Thoracic aorta (tissue), 2 donors: ENCODE measurements around the gene ZNF12. TPM values are rescaled to one million over a fixed set of nuclear protein-coding genes. Genes with fewer than 3 reads are reported as not detected.

Experiments used
- ATAC-seq: fragments of 150-250 bp; one replicate; pipeline ENCODE4 v1.8.0; 2017; ENCODE audit warnings: low read depth; ENCODE audit not compliant: insufficient number of reproducible peaks, low FRiP score
- DNase-seq: peaks from one replicate; pipeline ENCODE4 v3.0.0-alpha.2; 2020; ENCODE audit warnings: low spot score
- H3K27ac ChIP-seq, 2 donors: fragments of 200-600 bp; sonication (generic); 1 replicate in 1 of 2; 2 replicates in 1 of 2; pipeline ENCODE4 v1.5.1; 2016; ENCODE audit warnings: mild to moderate bottlenecking in 2 of 2, moderate library complexity in 2 of 2
- H3K27me3 ChIP-seq: fragments of 200-600 bp; sonication (generic); replicated peaks from 2 replicates; pipeline ENCODE4 v1.6.0; 2016; ENCODE audit warnings: mild to moderate bottlenecking; ENCODE audit not compliant: insufficient read depth
- H3K36me3 ChIP-seq: fragments of 200-600 bp; sonication (generic); one replicate; pipeline ENCODE4 v1.5.1; 2016
- H3K4me1 ChIP-seq, 2 donors: fragments of 200-600 bp; sonication (generic); 1 replicate in 1 of 2; 2 replicates in 1 of 2; pipeline versions ENCODE4 v1.5.1 to v1.6.0; 2016; ENCODE audit warnings: low read depth in 2 of 2, mild to moderate bottlenecking in 1 of 2; ENCODE audit not compliant: control insufficient read depth in 1 of 2
- H3K4me3 ChIP-seq: fragments of 200-600 bp; sonication (generic); 2 replicates; pipeline ENCODE4 v1.5.1; 2016; ENCODE audit warnings: mild to moderate bottlenecking
- H3K9me3 ChIP-seq: fragments of 200-600 bp; sonication (generic); 2 replicates; pipeline ENCODE4 v1.5.1; 2016
- total RNA-seq, 2 donors: library from RNA; depleted of rRNA; stranded (reverse); fragments of >200 nt; gene quantifications; one replicate each; pipeline versions ENCODE4 v1.1.0 to v1.2.3, GENCODE V29; 2016
- TF ChIP-seq, protein P1 (sequence below): fragments of 200-600 bp; sonication (generic); IDR thresholded peaks from one replicate; pipeline ENCODE4 v1.5.1; 2019; ENCODE audit warnings: antibody characterized with exemption

The ZNF12 gene
- total RNA-seq, 2 donors from 2014 or later: 18.5 to 34.2 TPM

GRCh38 chr7:6654842-6655610, 51.7 kb downstream of the ZNF12 start:
- no peak for DNase-seq
- no peaks in the 10 kb centered on the region for H3K9me3 ChIP-seq
- no peak for ATAC-seq
- H3K27me3 ChIP-seq: no peaks in the 10 kb centered on the region
- H3K4me1 ChIP-seq: no peaks in the 10 kb centered on the region
- peaks cover 29% of the 10 kb centered on the region for H3K36me3 ChIP-seq
- no peak overlapping the region for H3K27ac ChIP-seq
- H3K4me3 ChIP-seq: no peak overlapping the region
- TF ChIP-seq, protein P1, sequence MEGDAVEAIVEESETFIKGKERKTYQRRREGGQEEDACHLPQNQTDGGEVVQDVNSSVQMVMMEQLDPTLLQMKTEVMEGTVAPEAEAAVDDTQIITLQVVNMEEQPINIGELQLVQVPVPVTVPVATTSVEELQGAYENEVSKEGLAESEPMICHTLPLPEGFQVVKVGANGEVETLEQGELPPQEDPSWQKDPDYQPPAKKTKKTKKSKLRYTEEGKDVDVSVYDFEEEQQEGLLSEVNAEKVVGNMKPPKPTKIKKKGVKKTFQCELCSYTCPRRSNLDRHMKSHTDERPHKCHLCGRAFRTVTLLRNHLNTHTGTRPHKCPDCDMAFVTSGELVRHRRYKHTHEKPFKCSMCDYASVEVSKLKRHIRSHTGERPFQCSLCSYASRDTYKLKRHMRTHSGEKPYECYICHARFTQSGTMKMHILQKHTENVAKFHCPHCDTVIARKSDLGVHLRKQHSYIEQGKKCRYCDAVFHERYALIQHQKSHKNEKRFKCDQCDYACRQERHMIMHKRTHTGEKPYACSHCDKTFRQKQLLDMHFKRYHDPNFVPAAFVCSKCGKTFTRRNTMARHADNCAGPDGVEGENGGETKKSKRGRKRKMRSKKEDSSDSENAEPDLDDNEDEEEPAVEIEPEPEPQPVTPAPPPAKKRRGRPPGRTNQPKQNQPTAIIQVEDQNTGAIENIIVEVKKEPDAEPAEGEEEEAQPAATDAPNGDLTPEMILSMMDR: no peak

- Histone ChIP-seq H3K36me3 (peaks cover 35% of the 10 kb centered on the region), H3K4me3 (no peak overlapping the region), H3K27me3 (no peaks in the 10 kb centered on the region), H3K27ac (no peak overlapping the region), H3K4me1 (no peaks in the 10 kb centered on the region), H3K9me3 (no peaks in the 10 kb centered on the region)
- DNase-seq (no peak), ATAC-seq (no peak)
- TF ChIP-seq, protein P1: no peak
These were observed 52.5 kb downstream of the ZNF12 start for GRCh38 chr7:6654113-6654841.

- Histone ChIP-seq H3K27me3 (no peaks in the 10 kb centered on the region), H3K36me3 (peaks cover 35% of the 10 kb centered on the region), H3K4me1 (no peaks in the 10 kb centered on the region), H3K9me3 (no peaks in the 10 kb centered on the region), H3K4me3 (no peak overlapping the region), H3K27ac (no peak overlapping the region)
- ATAC-seq: no peak
- DNase-seq: no peak
- TF ChIP-seq, protein P1: no peak
These were observed 53.4 kb downstream of the ZNF12 start for GRCh38 chr7:6653071-6654003.

GRCh38 chr7:6652446-6653011, 54.2 kb downstream of the ZNF12 start:
- Histone ChIP-seq H3K4me3 (no peak overlapping the region), H3K27me3 (no peaks in the 10 kb centered on the region), H3K9me3 (no peaks in the 10 kb centered on the region), H3K27ac (no peak overlapping the region), H3K4me1 (no peaks in the 10 kb centered on the region), H3K36me3 (peaks cover 35% of the 10 kb centered on the region)
- TF ChIP-seq, protein P1: no peak
- DNase-seq: no peak
- no peak for ATAC-seq
